ENCODE measurements around the gene PRKN.

DNA sequence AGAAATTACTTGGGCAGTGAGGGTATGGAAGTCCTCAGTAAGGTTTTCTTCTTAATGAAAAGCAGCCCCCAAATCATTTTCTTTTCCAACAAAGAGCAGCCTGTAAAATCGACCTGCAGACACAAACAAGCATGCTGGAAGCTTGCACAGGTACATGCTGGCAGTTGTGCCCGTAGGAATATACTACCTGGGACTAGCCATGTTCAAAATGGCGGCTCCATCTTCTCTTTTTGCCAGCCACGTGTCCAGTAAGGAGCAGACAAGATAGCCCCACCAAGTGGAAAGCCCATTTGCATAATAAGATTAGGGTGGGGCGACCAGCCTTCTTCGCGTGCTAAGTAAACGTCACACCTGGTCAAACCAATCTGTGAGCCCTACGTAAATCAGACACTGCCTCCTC lies 1194.3 kb downstream of the PRKN start:
- TF ChIP-seq, protein P1, sequence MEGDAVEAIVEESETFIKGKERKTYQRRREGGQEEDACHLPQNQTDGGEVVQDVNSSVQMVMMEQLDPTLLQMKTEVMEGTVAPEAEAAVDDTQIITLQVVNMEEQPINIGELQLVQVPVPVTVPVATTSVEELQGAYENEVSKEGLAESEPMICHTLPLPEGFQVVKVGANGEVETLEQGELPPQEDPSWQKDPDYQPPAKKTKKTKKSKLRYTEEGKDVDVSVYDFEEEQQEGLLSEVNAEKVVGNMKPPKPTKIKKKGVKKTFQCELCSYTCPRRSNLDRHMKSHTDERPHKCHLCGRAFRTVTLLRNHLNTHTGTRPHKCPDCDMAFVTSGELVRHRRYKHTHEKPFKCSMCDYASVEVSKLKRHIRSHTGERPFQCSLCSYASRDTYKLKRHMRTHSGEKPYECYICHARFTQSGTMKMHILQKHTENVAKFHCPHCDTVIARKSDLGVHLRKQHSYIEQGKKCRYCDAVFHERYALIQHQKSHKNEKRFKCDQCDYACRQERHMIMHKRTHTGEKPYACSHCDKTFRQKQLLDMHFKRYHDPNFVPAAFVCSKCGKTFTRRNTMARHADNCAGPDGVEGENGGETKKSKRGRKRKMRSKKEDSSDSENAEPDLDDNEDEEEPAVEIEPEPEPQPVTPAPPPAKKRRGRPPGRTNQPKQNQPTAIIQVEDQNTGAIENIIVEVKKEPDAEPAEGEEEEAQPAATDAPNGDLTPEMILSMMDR (IDR thresholded peaks at IDR 0.05) = no peak
- TF ChIP-seq POLR2A (IDR thresholded peaks at IDR 0.05) (no peak), EP300 (IDR thresholded peaks at IDR 0.05) (no peak)

All from tibial nerve (tissue), 4 donors.